ENCODE data around the gene DIP2C. TPM values are rescaled to one million over a fixed set of nuclear protein-coding genes. Genes with fewer than 3 reads are reported as not detected.
A peak's percentile ranks its signal among the peaks of the same experiment; 100 is the strongest.

Gene DIP2C
- total RNA-seq, 1 donor from 2014 or later, result 38.5 TPM

DNA sequence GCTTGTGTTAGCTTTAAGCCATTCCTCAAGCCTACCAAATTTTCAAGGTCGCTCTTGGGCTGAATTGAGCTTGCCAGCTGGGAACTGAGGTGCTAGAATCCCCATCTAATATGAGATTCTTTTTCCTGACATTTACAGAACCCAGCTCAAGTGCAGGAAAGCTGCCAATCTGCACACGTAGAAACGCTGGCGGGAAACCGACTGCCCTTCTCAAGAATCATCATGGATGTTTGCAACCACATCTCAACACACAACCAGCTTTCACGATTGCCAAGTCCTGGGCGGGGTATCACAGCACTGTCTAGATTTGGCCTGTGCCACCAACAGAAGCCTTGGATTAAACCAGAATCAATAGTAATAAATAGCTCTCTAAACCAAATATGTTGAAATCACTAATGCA, 203.7 kb downstream of the DIP2C start:
- DNase-seq (ENCODE audit: low spot score), result peak; percentile 72

DNA sequence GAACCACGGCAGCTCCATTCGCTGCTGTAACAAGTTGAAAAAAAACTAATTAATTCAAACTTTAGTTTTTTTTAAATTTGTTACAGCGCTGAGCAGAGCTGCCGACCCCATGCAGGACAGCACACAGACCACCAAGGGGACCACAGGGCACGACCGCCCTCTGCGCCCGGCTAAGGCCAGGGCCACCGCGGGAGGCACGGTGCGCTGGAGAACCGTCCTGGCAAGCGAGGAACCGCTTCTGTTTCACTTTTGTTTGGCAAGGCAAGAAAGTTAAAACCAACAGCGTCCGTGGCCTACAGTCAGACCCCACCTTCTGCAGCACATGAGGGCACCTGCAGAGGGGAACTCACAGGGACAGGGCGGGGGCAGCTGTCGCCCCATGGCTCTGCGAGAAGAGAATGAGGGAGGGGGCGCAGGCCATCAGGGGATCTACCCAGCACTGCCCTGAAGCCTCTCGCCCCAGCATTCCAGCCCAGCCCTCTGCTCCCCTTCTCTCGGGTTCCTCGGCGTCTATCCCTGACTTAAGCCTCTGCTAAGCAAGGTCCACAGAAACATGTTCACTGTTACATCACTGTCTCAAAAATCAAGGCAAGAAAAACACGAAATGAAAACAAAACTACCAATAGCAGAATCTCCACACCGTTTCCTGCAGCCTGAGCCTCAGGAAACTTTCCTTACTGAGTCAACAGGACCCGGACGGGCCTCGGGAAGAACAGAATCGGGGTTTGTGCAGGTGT, 204.4 kb downstream of the DIP2C start:
- peak; percentile 85 for DNase-seq (ENCODE audit: low spot score)

- DNase-seq (ENCODE audit: low spot score), result peak; percentile 88
These were observed 205.0 kb downstream of the DIP2C start for GRCh38 chr10:484441-484924.

GRCh38 chr10:483261-483660, 206.2 kb downstream of the DIP2C start:
- DNase-seq (ENCODE audit: low spot score), result peak; percentile 88

DNA sequence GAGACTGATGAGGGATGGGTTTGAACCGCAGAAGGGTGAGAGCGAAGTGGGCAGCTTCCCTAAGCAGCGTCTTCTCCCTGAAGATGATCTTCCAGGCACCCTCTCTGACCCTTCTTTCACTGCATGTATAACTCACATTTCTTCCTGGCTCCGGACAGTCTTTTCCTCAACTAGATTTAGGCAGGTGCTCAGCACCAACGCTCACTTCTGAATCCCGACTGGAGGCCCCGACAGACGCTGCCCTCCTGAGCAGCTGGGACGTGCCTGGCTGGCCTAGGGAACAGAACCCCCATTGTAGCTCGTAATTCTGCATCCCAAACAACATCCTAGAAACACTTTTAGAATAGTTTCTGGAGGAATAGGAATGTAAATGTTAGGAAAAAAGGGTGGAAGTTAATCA, 206.6 kb downstream of the DIP2C start:
- no peak for DNase-seq (ENCODE audit: low spot score)

DNA sequence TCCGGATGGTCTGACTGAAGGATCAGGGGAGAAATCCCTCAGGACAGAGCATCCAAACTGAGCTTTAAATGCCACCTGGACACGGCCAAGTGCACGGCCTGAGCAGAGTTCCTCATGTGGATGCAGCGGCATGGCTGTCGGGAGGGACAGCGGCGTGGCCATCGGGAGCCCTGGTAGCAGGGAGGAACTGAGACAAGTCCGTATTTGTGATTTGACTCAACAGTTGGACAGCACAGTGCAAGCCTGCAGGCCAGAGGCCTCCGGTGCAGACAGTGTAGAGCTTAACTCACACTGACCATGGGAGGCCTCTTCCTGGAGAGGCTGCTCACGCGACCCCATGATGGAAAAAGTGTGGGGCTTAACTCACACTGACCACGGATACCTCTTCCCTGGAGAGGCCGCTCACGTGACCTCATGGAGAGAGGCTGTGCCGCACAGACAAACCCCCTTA, 207.4 kb downstream of the DIP2C start:
- peak; percentile 64 for DNase-seq (ENCODE audit: low spot score)

DNA sequence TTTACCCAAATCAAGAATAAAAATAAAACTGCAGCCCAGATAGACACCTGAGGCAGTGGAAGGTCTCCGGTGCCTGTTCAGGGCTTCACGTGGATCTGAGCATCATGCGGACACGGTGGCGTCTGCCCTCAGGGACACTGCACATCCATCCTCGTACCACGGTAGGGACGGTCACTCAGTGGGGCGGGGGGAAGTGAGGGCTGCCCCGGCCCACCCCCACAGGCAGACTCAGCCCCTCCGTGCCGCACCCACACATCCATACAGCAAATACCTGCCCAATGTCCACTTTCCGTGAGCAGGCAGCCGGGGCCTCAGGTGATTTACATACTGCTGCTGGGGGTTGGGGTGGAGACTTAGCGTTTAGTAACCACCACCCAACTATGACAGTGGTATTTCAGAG, 207.8 kb downstream of the DIP2C start:
- DNase-seq (ENCODE audit: low spot score), result peak; percentile 83

DNA sequence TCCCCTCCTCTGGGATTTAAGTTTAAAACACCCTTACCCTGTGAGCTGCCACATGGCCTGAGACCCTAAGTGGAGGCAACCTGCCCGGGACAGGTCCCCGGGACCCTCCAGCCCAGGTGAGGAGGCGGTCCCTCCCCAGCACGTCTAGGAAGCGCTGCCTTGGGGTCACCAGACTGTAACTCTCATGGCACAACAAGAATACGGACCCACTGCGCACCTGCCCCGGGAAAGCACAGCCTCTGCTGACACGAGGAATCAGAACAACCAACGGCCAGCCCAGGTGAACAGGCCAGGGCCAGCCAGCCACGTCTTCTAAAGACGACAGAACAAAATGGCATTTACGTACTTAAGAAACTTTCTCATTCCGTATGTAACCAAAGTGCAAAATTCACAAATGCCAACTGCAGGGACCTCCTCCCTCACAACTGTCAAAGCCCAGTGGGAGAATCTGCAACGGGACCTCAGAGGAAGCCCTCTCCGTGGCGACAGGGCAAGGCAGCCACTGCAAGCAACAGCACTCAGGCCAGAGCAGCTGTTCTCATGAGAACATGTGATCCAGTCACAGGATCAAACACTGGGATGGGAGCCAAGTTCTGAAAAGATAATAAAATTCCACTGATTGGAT, 208.4 kb downstream of the DIP2C start:
- peak; percentile 84 for DNase-seq (ENCODE audit: low spot score)

DNA sequence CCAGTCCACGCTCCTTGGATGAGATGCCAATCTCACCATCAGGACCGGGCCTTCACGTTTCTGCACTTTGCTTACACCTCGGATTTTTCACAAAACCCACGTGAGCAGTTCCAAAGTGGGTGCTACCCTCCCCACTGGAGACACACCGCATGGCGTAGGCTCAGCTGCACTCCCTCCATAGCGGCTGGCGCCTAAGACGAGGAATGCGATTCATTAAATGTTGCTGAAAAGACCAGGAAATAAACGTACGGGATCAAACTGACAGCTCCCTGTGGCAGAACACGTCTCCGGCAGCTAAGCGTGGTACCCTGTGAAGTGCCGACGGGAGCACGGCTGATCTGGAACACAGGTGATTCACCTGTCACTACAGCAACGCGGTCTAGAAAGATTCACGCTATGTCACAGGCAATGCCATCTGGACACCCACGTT, 209.0 kb downstream of the DIP2C start:
- peak; percentile 79 for DNase-seq (ENCODE audit: low spot score)

DNA sequence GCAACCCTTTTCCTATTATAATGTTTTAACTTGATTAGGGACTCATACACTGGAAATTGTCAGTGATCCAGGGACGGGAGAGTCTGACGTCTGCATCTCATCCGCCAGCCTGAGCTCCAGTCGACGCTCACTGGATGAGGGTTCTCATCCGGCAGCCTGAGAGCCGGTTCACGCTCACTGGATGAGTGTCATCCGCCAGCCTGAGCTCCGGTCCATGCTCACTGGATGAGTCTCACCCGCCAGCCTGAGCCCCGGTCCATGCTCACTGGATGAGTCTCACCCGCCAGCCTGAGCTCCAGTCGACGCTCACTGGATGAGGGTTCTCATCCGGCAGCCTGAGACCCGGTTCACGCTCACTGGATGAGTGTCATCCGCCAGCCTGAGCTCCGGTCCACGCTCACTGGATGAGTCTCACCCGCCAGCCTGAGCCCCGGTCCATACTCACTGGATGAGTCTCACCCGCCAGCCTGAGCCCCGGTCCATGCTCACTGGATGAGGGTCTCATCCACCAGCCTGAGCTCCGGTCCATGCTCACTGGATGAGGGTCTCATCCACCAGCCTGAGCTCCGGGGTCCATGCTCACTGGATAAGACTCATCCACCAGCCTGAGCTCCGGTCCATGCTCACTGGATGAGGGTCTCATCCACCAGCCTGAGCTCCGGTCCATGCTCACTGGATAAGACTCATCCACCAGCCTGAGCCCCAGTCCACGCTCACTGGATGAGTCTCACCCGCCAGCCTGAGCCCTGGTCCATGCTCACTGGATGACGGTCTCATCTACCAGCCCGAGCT, 209.6 kb downstream of the DIP2C start:
- peak; percentile 86 for DNase-seq (ENCODE audit: low spot score)

DNA sequence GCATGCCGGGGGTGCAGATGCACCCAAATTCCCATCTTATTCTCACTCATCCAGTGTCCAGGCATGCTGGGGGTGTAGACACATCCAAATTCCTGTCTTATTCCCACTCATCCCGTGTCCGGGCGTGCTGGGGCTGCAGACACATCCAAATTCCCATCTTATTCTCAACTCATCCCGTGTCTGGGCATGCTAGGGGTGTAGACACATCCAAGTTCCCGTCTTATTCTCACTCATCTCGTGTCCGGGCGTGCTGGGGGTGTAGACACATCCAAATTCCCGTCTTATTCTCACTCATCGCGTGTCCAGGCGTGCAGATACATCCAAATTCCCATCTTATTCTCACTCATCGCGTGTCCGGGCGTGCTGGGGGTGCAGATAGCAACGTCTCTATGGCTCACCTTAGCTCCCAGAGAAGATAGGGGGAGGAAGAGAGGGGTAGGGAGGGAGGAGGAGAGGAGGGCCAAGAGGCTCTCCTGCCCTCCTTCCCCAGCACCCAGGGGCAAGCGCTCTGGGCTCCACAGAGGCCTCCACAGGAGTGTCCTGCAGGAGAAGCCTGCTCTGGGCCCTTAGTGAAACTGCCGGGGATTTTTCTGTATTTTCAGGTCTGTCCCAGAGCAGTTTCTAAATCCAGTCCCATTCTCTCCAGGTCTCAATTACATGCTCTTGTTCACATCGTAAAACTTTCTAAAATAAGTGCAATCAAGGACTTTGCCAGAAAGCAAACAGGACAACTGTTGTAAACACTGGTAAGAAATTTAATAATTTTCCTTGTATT, 210.8 kb downstream of the DIP2C start:
- peak; percentile 43 for DNase-seq (ENCODE audit: low spot score)

GRCh38 chr10:477620-478019, 211.8 kb downstream of the DIP2C start:
- DNase-seq (ENCODE audit: low spot score), result no peak

DNA sequence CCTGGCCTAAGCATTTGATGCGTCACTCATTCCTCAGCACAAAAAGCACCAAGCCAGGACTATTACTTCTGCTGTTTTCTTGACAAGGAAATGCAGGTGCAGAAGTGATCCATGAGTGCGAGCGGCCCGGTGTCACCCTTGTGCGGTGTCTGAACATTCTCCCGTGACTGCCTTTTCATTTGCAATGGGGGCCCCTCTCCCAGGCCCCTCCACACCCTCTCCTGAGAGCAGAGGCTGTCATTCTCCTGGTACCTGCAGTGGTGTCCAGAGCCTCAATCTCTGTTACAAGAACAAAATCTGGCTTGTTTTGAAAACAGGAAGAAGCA, 213.1 kb downstream of the DIP2C start:
- peak; percentile 59 for DNase-seq (ENCODE audit: low spot score)

- DNase-seq (ENCODE audit: low spot score), result peak; percentile 87
These were observed 213.6 kb downstream of the DIP2C start for GRCh38 chr10:475709-476454.

DNA sequence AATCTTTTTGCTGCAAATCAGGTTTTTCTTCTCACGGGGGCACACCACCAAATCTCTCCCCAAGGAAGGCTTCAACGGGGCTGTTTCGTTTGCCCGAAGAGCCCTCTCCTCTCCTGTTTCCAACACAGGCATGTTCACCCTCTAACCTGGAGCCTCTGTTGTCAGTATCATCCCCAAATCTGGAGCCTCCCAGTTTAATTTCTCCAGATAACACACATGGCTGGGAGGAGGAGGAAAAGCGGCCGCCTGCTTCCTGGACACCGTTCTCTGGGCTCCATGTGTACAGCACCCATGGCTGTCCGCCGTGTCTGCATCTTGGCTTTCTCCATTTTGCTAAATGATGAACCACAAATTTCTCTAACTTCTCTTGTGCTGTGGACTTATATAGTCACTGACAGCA, 214.5 kb downstream of the DIP2C start:
- DNase-seq (ENCODE audit: low spot score), result peak; percentile 81

DNA sequence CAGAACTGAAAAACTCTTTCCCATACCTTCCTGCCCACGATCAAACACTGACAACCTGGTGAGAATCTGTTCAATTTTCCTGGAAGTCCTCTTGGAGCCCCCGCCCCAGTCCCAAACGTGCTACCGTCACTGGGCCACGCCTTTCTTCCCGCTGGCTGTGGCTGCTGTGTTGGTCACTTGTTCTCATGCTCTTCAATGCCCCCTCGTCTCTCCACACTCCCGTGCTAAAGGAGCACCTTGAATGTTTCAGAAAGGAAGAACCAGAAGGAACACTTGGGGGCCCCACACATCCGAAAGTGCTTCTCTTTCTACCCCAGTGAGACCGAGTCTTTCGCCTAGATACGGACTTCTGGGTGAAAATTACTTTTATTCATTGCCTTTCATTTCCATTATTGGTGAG, 215.1 kb downstream of the DIP2C start:
- no peak for DNase-seq (ENCODE audit: low spot score)

DNA sequence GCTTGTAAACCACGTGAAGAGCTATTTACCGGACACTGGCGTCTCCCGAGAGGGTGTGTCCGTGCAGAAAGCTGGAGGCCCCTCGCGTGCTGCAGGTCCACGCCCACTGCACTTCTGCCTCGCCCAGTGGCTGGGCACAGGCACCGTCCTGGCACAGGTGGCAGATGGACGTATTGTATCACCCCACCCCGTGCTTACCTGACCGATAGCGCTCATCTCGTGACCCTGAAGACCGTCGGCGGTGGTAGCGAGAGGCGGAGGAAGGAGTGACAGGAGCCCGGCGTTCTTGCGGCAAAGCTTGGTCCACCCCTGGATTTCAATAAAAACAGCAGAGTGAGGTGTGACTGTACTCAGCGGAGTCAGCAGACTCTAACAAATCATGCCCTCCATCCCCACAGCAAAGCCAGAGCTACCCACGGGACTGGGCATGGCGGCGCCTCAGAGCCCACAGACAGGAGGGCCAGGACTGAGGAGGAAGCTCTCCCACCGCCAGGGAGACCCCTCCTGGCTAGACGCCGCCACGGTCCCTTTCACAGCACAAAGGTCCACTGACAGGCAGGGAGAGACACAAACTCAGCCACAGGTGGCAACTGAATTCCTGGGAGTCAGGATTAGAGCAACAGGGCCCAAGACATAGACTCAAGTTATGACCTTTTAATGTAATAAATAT, 217.1 kb downstream of the DIP2C start:
- no peak for DNase-seq (ENCODE audit: low spot score)

DNA sequence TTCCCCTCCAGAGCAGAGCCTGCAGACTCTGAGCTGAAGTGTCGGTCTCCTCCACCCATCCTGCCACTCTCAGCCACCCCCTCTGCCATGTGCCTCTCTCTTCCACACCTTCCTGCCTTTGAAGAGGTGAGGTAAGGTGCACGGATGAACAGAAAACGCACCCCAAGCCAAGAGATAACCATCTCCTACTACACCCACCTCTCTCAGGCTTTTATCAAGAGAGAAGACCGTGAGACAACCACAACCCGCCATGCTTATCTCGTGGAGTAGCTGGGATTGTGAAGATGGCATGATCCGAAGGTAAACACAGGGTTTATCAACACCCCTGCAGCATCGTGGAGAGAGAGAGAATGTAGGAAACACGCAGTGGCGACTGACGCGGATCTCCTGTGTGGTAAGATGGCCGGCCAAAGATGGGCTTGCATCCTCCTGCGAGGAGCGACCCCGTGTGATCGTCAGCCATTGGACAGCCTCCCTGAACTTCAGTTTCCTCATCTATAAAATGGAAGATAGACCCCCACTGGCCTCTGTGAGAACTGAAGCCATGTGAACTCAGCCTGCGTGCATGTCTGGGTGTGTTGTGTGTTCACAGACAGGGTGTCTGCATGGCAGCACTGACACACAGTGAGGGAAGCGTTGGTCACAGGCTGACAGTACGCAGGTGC, 219.0 kb downstream of the DIP2C start:
- no peak for DNase-seq (ENCODE audit: low spot score)

GRCh38 chr10:469947-470338, 219.5 kb downstream of the DIP2C start:
- no peak for DNase-seq (ENCODE audit: low spot score)
